ENCODE measurements around the gene GIT2.

Gene GIT2

GRCh38 chr12:109972821-109973220 is 23.3 kb downstream of the GIT2 start:
- FAIRE-seq = no peak

GRCh38 chr12:109968801-109969200 is 27.4 kb downstream of the GIT2 start:
- FAIRE-seq = no peak

GRCh38 chr12:109968032-109968420 is 28.1 kb downstream of the GIT2 start:
- no peak for FAIRE-seq

- no peak for FAIRE-seq
Observed at GRCh38 chr12:109967383-109968031, 28.7 kb downstream of the GIT2 start.

- no peak for FAIRE-seq
Observed at GRCh38 chr12:109966546-109966945, 29.6 kb downstream of the GIT2 start.

GRCh38 chr12:109963743-109964429 is 32.3 kb downstream of the GIT2 start:
- no peak for FAIRE-seq

- FAIRE-seq = no peak
Observed at GRCh38 chr12:109963330-109963729, 32.8 kb downstream of the GIT2 start.

- FAIRE-seq = no peak
Observed at GRCh38 chr12:109962398-109962797, 33.8 kb downstream of the GIT2 start.

- FAIRE-seq = no peak
Observed at GRCh38 chr12:109961612-109962011, 34.6 kb downstream of the GIT2 start.

- FAIRE-seq = no peak
Observed at GRCh38 chr12:109961201-109961600, 35.0 kb downstream of the GIT2 start.

GRCh38 chr12:109959411-109960093 is 36.6 kb downstream of the GIT2 start:
- FAIRE-seq = no peak

- FAIRE-seq = no peak
Observed at GRCh38 chr12:109958374-109958773, 37.8 kb downstream of the GIT2 start.

GRCh38 chr12:109953656-109954055 is 42.5 kb downstream of the GIT2 start:
- FAIRE-seq = no peak

GRCh38 chr12:109952873-109953272 is 43.3 kb downstream of the GIT2 start:
- FAIRE-seq = no peak

GRCh38 chr12:109952160-109952858 is 43.9 kb downstream of the GIT2 start:
- FAIRE-seq = no peak

GRCh38 chr12:109951751-109952150 is 44.4 kb downstream of the GIT2 start:
- FAIRE-seq = no peak

- no peak for FAIRE-seq
Observed at GRCh38 chr12:109951136-109951535, 45.0 kb downstream of the GIT2 start.

GRCh38 chr12:109950625-109951024 is 45.5 kb downstream of the GIT2 start:
- no peak for FAIRE-seq

GRCh38 chr12:109949089-109949488 is 47.1 kb downstream of the GIT2 start:
- FAIRE-seq = no peak

- FAIRE-seq = no peak
Observed at GRCh38 chr12:109948368-109948767, 47.8 kb downstream of the GIT2 start.

- FAIRE-seq = no peak
Observed at GRCh38 chr12:109947521-109947920, 48.6 kb downstream of the GIT2 start.

- FAIRE-seq = no peak
Observed at GRCh38 chr12:109946913-109947312, 49.3 kb downstream of the GIT2 start.

GRCh38 chr12:109946505-109946904 is 49.7 kb downstream of the GIT2 start:
- no peak for FAIRE-seq

All from endometrium (tissue), 2 donors.